ENCODE measurements around the gene GEMIN4. TPM values are rescaled to one million over a fixed set of nuclear protein-coding genes. Genes with fewer than 3 reads are reported as not detected.
"Not testable (repeated sequence)": the region's sequence is repeated elsewhere in the genome, so short reads cannot be mapped to it uniquely, and the experiment has no call there.

GEMIN4 gene
- total RNA-seq (2014; rRNA removed; shearing (Covaris generic)): 21.4 and 29.4 TPM in 2 replicates

DNA sequence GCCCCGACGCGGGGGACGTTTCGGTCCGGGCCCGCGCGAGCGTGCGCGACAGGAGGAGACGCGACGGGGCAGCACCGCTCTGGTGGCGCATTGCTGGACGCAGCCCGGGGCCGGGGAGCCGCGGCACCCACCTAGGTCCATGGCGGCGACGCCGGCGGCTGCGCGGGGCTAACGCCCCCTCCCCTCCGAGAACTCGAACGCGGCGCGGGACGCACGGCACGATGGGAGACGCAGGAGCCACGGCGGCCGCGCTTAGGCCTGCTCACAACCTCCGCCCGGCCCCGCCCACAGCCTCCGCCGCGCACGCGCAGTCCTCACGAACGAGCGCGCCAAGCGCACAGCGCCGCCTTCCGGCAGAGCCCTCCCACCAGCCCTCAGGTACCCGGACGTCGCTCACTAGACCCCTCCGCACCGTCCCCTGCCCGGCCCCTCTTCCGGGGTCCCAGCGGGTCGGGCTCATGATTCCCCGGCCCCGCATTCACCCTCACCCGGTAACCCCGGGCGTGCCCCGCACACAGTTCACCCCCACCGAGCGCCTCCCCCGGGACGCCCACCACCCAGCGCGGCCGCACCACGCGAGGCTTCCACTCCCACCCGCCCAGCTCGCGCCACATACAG lies at the start of gene GEMIN4:
Gene GEMIN4 (minus strand): TSS at position 263 of the 618 bp plus-strand sequence. CDS start 122 bp downstream, at position 141.
- Histone ChIP-seq H3K4me3 (ENCODE audit: insufficient read depth, low read depth, low read length) (peak within 1 kb of the TSS; percentile 83), H3K36me3 (replicated peaks; ENCODE audit: control insufficient read depth, insufficient read depth, low read length) (peaks cover 12% of the 10 kb centered on the region), H3K27me3 (ENCODE audit: control insufficient read depth, insufficient read depth, low read length) (no peaks in the 10 kb centered on the region)
- DNase-seq: peak; percentile 99

DNA sequence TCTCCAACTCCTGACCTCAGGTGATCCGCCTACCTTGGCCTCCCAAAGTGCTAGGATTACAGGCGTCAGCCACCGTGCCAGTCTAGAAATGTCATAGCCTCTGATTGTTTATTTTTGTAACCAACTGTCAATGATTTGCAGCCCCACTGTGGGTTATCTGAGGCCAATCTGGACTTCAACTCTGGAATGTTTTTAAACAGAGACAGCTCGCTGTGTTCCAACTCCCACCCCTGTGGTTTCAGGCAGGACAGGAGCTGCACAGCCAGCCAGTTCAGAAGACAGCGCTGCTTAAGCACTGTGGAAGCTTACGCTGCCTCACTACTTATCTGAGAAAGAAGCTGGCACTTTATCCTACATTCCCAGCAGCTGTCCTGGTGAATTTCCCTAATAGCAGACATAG lies 49.6 kb upstream of the GEMIN4 start:
- Histone ChIP-seq H3K36me3 (replicated peaks; ENCODE audit: control insufficient read depth, insufficient read depth, low read length) (peaks cover 15% of the 10 kb centered on the region), H3K27me3 (ENCODE audit: control insufficient read depth, insufficient read depth, low read length) (no peaks in the 10 kb centered on the region), H3K4me3 (ENCODE audit: insufficient read depth, low read depth, low read length) (no peak overlapping the region)
- DNase-seq: no peak

DNA sequence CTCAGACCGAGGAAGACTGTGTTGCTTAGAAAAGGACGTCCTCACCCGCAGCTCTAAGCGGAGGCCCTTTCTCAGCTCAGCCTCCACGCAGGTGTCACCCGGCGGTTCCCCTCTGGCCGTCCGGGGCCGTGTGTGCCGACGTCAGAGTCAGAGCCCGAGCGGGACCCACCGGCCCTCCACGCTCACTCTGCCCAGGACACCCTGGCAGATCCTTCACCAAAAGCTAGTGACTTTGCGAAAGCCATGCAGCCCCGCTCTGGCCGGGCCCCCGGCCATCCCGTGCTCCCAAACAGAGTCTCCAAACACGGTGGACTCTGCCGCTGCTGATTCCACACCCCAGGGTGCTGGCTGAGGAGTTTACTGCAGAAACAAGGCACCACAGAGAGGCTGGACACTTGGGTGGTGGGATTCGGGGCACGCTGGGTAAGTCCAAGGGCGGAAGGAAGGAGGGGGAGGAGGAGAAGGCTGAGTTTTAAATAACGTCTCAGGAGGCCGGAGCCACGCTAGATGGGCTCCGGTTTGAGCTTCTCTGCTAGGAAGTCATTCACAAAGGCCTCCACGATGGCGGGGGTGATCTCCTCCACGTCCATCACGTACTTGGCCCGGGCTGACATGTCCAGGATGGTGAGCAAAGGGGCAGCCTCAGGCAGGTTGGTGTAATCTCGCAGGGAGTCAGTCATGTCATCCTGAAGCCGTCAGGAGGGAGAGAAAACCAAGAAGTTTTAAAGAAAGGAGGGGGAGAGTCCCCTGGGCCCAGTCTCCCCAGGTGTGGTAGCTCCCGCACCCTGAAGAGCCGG lies 48.6 kb upstream of the GEMIN4 start:
- Histone ChIP-seq H3K27me3 (ENCODE audit: control insufficient read depth, insufficient read depth, low read length) (no peaks in the 10 kb centered on the region), H3K36me3 (replicated peaks; ENCODE audit: control insufficient read depth, insufficient read depth, low read length) (peaks cover 15% of the 10 kb centered on the region), H3K4me3 (ENCODE audit: insufficient read depth, low read depth, low read length) (no peak overlapping the region)
- DNase-seq: peak; percentile 43

DNA sequence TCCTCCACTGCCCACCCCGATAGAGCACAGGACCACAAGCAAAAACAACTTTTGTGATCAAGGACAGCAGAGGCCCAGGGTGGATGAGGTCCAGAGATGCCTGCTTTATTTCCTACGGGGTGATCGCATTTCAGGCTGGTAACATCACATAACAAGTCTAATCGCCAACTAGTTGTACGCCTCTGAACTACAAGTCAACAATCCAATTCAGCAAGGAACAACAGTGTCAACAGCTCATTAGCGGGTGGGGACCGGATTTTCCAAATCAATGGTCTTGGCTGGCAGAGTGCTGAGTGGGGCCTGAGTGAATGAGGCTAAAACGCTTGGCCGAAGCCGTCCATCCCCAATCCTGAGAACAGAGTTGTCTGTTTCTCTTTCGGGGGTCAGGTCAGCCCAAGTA lies 47.2 kb upstream of the GEMIN4 start:
- Histone ChIP-seq H3K27me3 (ENCODE audit: control insufficient read depth, insufficient read depth, low read length) (no peaks in the 10 kb centered on the region), H3K4me3 (ENCODE audit: insufficient read depth, low read depth, low read length) (no peak overlapping the region), H3K36me3 (replicated peaks; ENCODE audit: control insufficient read depth, insufficient read depth, low read length) (peaks cover 15% of the 10 kb centered on the region)
- DNase-seq: peak; percentile 43

DNA sequence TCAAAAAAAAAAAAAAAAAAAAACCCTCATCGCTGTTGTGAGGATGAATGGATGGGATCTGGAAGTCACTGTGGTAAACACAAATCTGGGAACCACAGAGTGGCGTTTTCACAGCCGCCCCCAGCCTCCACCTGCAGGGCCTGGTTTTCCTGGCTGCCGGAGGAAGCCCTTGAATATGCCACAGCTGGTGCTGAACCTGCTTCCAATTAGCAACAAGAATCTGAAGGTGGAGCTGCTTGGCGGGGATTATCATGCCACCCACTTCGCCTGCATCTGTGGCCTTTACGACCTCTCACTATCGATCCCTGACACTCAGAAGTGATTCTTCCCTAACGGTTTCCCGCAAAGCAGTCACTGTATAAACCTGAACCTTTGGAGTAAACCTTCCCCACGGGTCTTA lies 46.2 kb upstream of the GEMIN4 start:
- DNase-seq: peak; percentile 35
- Histone ChIP-seq H3K27me3 (ENCODE audit: control insufficient read depth, insufficient read depth, low read length) (no peaks in the 10 kb centered on the region), H3K4me3 (ENCODE audit: insufficient read depth, low read depth, low read length) (no peak overlapping the region), H3K36me3 (replicated peaks; ENCODE audit: control insufficient read depth, insufficient read depth, low read length) (peaks cover 14% of the 10 kb centered on the region)

DNA sequence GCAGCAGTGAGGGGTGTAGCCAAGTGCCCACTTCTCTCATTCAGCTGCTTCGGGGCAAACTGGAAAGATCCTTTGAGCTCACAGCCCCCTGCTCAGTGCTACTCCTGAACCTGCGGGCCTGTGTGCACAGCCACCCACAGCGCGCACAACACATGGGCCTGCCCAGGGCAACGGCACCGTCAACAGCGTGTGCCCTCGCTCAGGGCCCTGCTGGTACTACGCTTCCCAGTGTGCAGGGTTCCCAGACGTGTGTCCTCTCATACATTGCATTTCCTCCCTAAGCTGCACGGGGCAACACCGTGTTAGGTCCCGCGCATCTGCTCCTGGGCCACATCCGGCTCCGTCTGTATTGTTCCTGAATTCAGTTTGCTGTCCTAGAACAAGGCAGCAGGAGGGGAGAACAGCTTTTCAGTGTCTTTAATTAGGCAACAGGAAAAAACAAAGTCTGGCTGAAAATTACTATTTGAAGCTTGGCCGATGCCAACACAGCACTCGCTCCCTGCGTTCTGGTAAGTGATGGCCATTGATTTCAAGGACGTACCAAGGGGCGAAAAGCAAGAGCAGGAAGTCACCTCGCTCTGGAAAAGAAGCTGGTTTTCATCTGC lies 45.3 kb upstream of the GEMIN4 start:
- Histone ChIP-seq H3K4me3 (ENCODE audit: insufficient read depth, low read depth, low read length) (no peak overlapping the region), H3K27me3 (ENCODE audit: control insufficient read depth, insufficient read depth, low read length) (no peaks in the 10 kb centered on the region), H3K36me3 (replicated peaks; ENCODE audit: control insufficient read depth, insufficient read depth, low read length) (peaks cover 11% of the 10 kb centered on the region)
- no peak for DNase-seq

DNA sequence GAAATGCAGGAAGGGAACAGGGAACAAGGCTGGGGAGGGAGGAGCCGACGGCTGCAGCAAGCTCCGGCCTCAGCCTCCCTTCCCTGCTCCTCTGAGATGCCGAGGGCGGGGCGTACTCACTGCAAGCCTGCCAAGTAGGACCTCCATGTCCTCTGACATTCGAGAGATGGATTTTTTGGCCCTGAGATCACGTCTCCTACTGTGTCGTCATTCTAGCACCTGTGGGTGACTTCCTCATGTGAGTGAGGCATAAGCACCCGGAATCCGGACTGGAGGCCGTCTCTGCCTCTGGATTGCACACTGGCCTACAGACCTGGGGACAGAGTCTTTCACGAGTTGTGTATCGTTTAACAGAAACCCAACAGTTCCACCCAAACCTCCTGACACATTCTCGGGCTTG lies 44.5 kb upstream of the GEMIN4 start:
- H3K4me3 ChIP-seq (ENCODE audit: insufficient read depth, low read depth, low read length): no peak overlapping the region
- peaks cover 10% of the 10 kb centered on the region for H3K36me3 ChIP-seq (replicated peaks; ENCODE audit: control insufficient read depth, insufficient read depth, low read length)
- DNase-seq: no peak
- H3K27me3 ChIP-seq (ENCODE audit: control insufficient read depth, insufficient read depth, low read length): no peaks in the 10 kb centered on the region

DNA sequence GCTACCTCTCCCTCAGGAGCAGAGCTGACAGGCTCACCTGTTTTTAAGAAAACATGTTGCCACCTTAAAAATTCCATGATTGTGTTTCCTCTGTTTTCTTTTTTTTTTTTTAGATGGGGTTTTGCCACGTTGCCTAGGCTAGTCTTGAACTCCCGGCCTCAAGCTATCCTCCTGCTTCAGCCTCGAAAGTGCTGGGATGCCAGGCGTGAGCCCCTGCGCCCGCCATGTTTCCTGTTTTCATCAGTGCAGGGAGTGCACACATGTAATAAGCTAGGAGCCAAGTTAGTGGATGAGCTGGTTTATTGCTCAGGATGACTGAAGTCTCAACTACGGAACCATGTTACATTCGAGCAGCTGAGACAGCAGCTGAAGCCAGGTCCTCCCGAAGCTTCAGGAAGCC lies 43.7 kb upstream of the GEMIN4 start:
- no peak for DNase-seq
- H3K36me3 ChIP-seq (replicated peaks; ENCODE audit: control insufficient read depth, insufficient read depth, low read length): peaks cover 13% of the 10 kb centered on the region

DNA sequence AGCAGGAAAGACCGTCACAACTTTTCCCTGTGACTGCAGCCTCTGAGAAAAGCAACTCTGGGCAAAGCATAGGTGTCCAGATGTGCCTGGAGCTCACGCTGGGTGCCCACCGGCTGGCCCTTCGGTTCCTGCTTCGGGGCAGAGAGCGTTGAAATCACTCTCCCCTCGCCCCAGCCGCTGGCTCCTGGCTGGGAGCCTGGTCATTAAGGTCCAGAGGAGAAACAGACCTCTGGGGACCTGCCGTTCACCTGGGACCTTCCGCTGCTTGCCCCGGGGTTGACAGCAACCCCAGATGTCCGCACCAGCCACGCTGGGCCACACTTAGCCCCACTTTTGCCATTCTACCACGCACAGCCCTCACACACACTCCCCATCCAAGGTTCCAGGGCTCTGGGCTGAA lies 43.2 kb upstream of the GEMIN4 start:
- Histone ChIP-seq H3K36me3 (replicated peaks; ENCODE audit: control insufficient read depth, insufficient read depth, low read length) (peaks cover 13% of the 10 kb centered on the region), H3K27me3 (ENCODE audit: control insufficient read depth, insufficient read depth, low read length) (no peaks in the 10 kb centered on the region), H3K4me3 (ENCODE audit: insufficient read depth, low read depth, low read length) (no peak overlapping the region)
- DNase-seq: no peak

More for the DNA sequence above, 43.7 kb upstream of the GEMIN4 start:
- Histone ChIP-seq H3K4me3 (ENCODE audit: insufficient read depth, low read depth, low read length) (no peak overlapping the region), H3K27me3 (ENCODE audit: control insufficient read depth, insufficient read depth, low read length) (no peaks in the 10 kb centered on the region)

DNA sequence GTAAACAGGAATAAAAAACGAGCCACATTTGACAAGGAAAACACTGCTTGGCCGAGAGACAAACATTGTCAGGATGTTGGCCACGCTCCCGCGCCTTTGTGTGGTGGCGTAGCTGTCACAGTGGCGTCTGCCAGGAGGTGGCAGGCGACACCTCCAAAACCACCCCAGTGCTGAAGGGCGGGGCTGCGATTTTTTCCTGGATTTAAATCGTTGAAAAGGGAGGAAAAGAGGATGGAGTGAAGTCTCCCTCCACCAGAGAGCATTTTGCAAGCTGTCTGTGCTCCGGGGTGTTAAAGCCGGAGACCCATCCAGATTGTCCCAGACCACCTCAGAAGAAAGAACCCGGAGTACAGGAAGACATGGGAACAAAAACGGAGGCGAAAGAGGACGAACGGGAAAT lies 42.8 kb upstream of the GEMIN4 start:
- Histone ChIP-seq H3K27me3 (ENCODE audit: control insufficient read depth, insufficient read depth, low read length) (no peaks in the 10 kb centered on the region), H3K4me3 (ENCODE audit: insufficient read depth, low read depth, low read length) (no peak overlapping the region), H3K36me3 (replicated peaks; ENCODE audit: control insufficient read depth, insufficient read depth, low read length) (peaks cover 11% of the 10 kb centered on the region)
- DNase-seq: peak; percentile 94

DNA sequence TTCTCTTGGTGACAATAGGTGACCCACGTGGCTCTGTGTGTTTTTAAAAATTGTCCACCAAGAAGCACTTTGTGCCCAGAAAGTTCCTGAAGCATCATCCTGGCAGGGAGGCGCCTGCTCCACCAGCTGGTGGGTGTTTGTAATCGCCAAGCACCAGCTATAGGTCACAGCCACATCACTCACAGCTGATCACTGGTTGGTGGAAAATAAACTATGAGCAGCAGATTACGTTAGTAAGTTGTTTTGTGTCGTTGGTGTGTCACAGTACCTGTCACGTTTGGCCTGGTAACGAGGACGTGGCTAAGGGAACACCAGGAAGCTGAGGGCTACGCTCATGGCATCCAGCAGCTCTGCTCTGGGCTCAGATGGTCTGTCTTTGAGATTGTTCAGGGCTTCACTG lies 40.2 kb upstream of the GEMIN4 start:
- H3K4me3 ChIP-seq (ENCODE audit: insufficient read depth, low read depth, low read length): no peak overlapping the region
- DNase-seq: peak; percentile 59
- no peaks in the 10 kb centered on the region for H3K27me3 ChIP-seq (ENCODE audit: control insufficient read depth, insufficient read depth, low read length)
- peaks cover 13% of the 10 kb centered on the region for H3K36me3 ChIP-seq (replicated peaks; ENCODE audit: control insufficient read depth, insufficient read depth, low read length)

DNA sequence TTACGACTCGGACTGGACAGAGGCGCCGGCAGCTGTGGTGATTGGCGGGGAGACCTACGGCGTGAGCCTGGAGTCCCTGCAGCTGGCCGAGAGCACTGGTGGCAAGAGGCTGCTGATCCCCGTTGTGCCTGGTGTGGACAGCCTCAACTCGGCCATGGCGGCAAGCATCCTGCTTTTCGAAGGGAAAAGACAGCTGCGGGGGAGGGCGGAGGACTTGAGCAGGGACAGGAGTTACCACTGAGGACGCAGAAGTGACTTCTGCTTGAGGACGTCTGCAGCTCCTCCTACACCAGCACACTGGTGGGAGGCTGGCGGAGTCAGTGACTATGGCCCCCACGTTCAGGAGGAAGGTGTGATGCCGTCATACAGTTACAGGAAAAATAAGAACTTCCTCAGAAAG lies 39.8 kb upstream of the GEMIN4 start:
- DNase-seq: no peak
- Histone ChIP-seq H3K27me3 (ENCODE audit: control insufficient read depth, insufficient read depth, low read length) (no peaks in the 10 kb centered on the region), H3K4me3 (ENCODE audit: insufficient read depth, low read depth, low read length) (no peak overlapping the region), H3K36me3 (replicated peaks; ENCODE audit: control insufficient read depth, insufficient read depth, low read length) (peaks cover 12% of the 10 kb centered on the region)

DNA sequence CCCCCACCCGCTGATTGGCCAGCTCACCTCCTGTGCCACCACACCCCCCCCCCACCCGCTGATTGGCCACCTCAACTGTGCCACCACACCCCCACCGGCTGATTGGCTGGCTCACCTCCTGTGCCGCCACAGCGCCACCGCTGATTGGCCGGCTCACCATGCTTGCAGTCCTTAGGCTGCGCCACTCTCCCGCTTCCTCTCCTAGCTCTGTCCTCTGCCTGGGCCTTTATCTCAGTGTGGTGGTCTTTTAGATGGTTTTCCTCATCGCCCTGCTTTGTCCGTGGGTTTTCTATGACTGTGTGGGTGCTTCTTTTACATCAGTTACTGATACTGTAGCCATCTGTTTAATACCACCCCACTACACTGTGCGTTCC lies 38.8 kb upstream of the GEMIN4 start:
- not testable (repeated sequence) for H3K4me3 ChIP-seq (ENCODE audit: insufficient read depth, low read depth, low read length)
- peak; percentile 73 for DNase-seq
- peaks cover 11% of the 10 kb centered on the region for H3K36me3 ChIP-seq (replicated peaks; ENCODE audit: control insufficient read depth, insufficient read depth, low read length)

DNA sequence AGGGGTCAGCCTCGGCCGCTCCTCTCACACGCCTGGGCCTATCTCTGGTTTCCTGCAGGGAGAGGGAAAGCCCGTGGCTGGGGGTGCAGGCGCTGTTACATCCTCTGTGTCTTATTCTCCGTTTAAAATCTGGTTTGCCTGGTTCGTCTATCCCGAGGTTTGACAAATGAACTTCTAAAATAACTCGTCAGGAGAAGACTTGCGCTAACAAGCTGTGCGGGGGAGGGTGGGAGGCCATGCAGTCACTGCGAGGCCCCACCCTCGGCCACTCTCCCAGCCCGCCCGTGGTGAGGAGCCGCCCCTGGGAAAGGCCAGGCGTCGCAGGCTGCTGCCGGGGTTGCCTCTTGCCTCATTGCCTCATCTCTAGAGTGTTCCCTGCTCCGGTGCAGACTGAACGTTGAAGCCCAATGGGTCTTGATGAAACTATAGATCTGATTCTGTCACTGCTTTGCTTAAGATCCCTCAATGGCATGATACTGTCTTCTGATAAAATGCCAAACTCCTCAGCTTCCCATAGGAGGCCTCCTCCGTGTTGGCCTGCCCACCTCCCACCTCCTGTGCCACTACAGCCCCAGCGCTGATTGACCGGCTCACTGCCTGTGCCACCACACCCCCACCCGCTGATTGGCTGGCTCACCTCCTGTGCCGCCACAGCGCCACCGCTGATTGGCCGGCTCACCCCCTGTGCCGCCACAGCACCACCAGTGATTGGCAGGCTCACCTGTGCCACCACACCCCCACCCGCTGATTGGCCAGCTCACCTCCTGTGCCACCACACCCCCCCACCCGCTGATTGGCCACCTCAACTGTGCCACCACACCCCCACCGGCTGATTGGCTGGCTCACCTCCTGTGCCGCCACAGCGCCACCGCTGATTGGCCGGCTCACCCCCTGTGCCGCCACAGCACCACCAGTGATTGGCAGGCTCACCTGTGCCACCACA lies 38.1 kb upstream of the GEMIN4 start:
- DNase-seq: peak; percentile 85
- not testable (repeated sequence) for H3K27me3 ChIP-seq (ENCODE audit: control insufficient read depth, insufficient read depth, low read length); H3K4me3 ChIP-seq (ENCODE audit: insufficient read depth, low read depth, low read length)
- H3K36me3 ChIP-seq (replicated peaks; ENCODE audit: control insufficient read depth, insufficient read depth, low read length): peaks cover 11% of the 10 kb centered on the region

More for the DNA sequence above, 38.8 kb upstream of the GEMIN4 start:
- not testable (repeated sequence) for H3K27me3 ChIP-seq (ENCODE audit: control insufficient read depth, insufficient read depth, low read length)
